ENCODE results near the gene CCNA1.

The CCNA1 gene

DNA sequence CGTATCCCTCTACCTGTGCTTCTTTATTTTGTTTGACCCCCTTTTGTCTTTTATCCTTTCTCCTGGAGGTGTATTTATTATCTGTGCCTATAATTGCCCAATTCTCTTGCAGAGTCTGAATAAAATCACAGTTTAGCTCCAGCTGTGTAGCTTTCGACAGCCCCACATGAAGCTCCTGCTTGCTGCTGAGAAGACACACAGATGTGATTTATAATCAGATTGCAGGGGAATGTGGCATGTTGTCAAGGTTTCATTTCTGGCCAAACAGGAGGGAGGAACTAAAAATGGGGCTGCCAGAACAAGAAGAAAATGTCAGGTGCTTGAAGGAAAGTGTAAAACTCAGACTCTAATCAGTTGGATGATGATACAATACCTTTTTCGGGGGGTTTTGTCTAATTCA lies 22.7 kb downstream of the CCNA1 start:
- no peak for DNase-seq

DNA sequence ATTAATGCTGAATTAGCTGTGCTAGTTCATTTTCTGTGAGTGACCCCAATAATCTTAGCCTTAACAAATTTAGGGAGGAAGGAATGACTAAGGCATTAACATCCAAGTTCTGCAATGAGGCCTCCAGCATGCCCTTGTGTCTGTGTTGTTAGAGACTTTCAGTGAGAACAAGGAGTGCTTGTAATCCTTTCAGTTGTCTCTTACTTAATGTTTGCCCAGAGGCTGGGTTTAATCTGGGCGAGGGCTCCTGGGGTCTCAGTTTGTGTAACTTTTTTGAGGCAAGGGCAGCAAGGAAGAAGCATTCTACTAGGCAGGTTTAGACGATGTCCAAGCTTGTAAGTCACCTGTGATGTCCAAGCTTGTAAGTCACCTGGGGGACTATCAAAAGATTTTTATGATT lies 24.3 kb downstream of the CCNA1 start:
- DNase-seq: no peak

DNA sequence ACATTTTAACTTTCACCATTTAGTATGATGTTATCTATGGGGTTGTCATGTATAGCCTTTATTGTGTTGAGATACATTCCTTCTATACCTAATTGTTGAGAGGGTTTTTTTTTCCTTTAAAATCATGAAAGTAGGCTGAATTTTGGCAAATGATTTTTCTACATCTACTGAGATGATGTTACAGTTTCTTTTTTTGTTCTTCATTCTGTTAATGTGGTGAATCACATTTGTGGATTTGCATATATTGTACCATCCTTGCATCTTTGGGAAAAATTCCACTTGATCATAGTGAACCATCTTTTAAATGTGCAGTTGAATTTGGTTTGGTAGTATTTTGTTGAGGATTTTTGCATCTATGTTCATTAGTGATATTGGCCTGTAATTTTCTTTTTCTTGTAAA lies 29.2 kb downstream of the CCNA1 start:
- DNase-seq: no peak

DNA sequence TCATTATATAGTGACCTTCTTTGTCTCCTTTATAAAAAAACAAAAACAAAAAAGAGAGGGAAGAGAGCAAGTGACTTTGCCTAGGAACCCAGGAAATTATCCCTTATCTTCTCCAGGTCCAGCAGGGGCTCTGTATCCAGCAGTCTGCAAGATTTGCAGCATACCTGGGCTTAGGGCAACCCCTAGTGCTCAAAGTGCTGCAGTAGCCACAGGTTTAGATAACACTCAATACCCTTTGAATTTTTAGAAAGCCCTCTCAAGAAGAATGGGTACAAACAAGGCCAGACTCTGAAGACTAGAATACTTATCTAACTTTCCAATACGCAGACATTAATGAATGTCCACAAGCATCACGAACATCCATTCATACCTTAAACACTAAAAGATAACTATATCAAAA lies 43.2 kb downstream of the CCNA1 start:
- no peak for DNase-seq

DNA sequence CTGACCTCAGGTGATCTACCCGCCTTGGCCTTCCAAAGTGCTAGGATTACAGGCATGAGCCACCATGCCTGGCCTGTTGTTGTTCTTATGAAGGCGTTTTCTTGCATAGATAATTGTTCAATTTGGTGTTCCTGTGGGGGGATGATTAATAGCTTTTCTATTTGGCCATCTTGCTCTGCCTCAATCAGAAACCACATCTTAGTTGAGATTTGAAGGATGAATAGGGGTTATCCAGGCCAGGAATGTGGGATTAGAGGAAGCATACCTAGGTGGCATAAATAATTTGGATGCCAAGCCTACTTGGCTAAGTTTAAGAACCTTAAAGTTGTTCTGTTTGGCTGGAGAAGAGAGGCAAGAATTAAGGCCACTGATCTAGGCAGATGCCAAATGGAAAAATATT lies 44.4 kb downstream of the CCNA1 start:
- DNase-seq: no peak

DNA sequence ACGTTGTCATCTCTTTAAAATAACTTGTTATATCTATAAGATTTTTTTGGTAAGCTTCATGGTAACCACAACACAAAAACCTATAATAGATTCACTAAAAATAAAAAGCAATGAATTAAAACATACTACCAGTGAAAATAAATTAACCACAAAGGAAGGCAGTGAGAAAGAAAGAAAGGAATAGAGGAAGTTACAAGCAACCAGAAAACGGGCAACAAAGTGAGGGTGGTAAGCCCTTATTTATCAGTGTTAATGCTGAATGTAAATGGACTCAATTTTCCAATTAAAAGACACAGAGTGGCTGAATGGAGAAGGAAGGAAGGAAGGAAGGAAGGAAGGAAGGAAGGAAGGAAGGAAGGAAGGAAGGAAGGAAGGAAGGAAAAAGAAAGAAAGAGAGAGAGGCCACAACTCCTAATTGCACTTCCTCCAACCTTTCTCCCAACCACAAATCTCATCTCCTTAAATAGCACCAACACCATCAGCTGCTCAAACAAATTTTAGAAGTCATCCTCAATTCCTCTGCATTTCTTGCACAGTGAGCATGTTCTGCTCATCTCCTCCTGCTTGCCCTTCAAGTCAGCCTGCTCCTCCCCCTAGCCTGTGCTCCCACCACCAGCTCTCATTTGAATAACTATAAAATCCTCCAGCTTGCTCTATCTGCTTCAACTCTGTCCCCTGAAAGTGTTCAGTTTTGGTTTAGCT lies 48.6 kb downstream of the CCNA1 start:
- no peak for DNase-seq

DNA sequence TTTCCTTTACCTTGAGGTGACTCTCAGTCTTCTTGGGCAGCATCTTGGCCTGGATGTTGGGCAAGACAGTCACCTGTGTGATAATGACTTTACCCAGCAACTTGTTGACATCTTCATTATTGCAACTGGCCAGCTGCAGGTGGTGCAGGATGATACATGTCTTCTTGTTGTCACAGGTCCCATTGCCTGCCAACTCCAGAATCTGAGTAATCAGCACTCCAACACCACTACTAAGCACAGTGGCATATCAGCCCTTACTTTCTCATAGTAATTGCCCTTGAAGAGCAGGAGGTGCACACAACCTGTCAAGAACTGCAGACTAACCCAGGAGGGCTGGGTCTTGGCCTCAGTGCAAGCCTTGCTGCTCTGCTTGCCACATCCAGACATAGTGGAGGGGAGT lies 57.8 kb downstream of the CCNA1 start:
- DNase-seq: no peak

Data from CD4-positive, alpha-beta T cell treated with Interleukin-17A for 1 hour (primary cell).